Mucosa of rectum (tissue), 2 donors: ENCODE results near the gene KCNA1.
A peak's percentile ranks its signal among the peaks of the same experiment; 100 is the strongest.

Source experiments
- H3K27ac ChIP-seq, 2 donors: one replicate each; pipeline ENCODE4 v1.7.0; 2013; ENCODE audit warnings: inconsistent platforms in 2 of 2, low read depth in 2 of 2, low read length in 2 of 2
- H3K27me3 ChIP-seq, 2 donors: one replicate each; pipeline ENCODE4 v1.7.0; 2013; ENCODE audit warnings: low read length in 2 of 2; ENCODE audit not compliant: control insufficient read depth in 2 of 2, insufficient read depth in 2 of 2
- H3K36me3 ChIP-seq, 2 donors: one replicate each; pipeline ENCODE4 v1.7.0; 2013; ENCODE audit warnings: low read length in 2 of 2; ENCODE audit not compliant: control insufficient read depth in 2 of 2, insufficient read depth in 2 of 2
- H3K4me1 ChIP-seq, 2 donors: one replicate each; pipeline ENCODE4 v1.7.0; 2013; ENCODE audit warnings: low read length in 2 of 2, mild to moderate bottlenecking in 1 of 2; ENCODE audit not compliant: control insufficient read depth in 2 of 2, insufficient read depth in 2 of 2
- H3K4me3 ChIP-seq, 2 donors: one replicate each; pipeline ENCODE4 v1.7.0; 2013; ENCODE audit warnings: low read length in 2 of 2
- H3K9ac ChIP-seq, 2 donors: one replicate each; pipeline ENCODE4 v1.7.0; 2013; ENCODE audit warnings: low read length in 2 of 2, low read depth in 1 of 2, mild to moderate bottlenecking in 1 of 2
- H3K9me3 ChIP-seq, 2 donors: one replicate each; pipeline ENCODE4 v1.7.0; 2013; ENCODE audit warnings: low read length in 2 of 2; ENCODE audit not compliant: control insufficient read depth in 2 of 2
- donor health status: healthy.
- donor health status: Normal muscosa, but diverticular disease.

KCNA1 gene

GRCh38 chr12:4909734-4910501, at the start of gene KCNA1:
TSS of gene KCNA1 (plus strand) at chr12:4909905. CDS start at chr12:4911379, 1,474 bp downstream.
- Histone ChIP-seq H3K9ac (no peak within 1 kb of the TSS), H3K36me3 (no peaks in the 10 kb centered on the region), H3K4me1 (no peaks in the 10 kb centered on the region), H3K27ac (no peak within 1 kb of the TSS), H3K4me3 (peak within 1 kb of the TSS in 1 of 2 donors; percentile 66), H3K27me3 (peaks cover 36 to 64% of the 10 kb centered on the region in 2 donors), H3K9me3 (no peaks in the 10 kb centered on the region)

GRCh38 chr12:4860741-4861140, 49.0 kb upstream of the KCNA1 start:
- Histone ChIP-seq H3K36me3 (no peaks in the 10 kb centered on the region), H3K27ac (no peak overlapping the region), H3K9ac (no peak overlapping the region), H3K4me1 (peaks cover 0 to 8% of the 10 kb centered on the region in 2 donors), H3K4me3 (no peak overlapping the region), H3K9me3 (no peaks in the 10 kb centered on the region), H3K27me3 (peaks cover 17 to 26% of the 10 kb centered on the region in 2 donors)

GRCh38 chr12:4862809-4863208, 46.9 kb upstream of the KCNA1 start:
- H3K4me1 ChIP-seq = peaks cover 0 to 7% of the 10 kb centered on the region in 2 donors
- no peaks in the 10 kb centered on the region for H3K36me3 ChIP-seq
- no peaks in the 10 kb centered on the region for H3K9me3 ChIP-seq
- H3K27ac ChIP-seq = no peak overlapping the region
- H3K27me3 ChIP-seq = peaks cover 11 to 21% of the 10 kb centered on the region in 2 donors
- no peak overlapping the region for H3K4me3 ChIP-seq
- no peak overlapping the region for H3K9ac ChIP-seq

- H3K27ac ChIP-seq = no peak overlapping the region
- no peaks in the 10 kb centered on the region for H3K4me1 ChIP-seq
- H3K36me3 ChIP-seq = no peaks in the 10 kb centered on the region
- H3K9ac ChIP-seq = no peak overlapping the region
- no peaks in the 10 kb centered on the region for H3K9me3 ChIP-seq
- no peak overlapping the region for H3K4me3 ChIP-seq
- H3K27me3 ChIP-seq = peaks cover under 1 to 6% of the 10 kb centered on the region in 2 donors
Observed at GRCh38 chr12:4864575-4864974, 45.1 kb upstream of the KCNA1 start.

- no peak overlapping the region for H3K4me3 ChIP-seq
- no peaks in the 10 kb centered on the region for H3K4me1 ChIP-seq
- H3K9me3 ChIP-seq = no peaks in the 10 kb centered on the region
- H3K9ac ChIP-seq = no peak overlapping the region
- H3K36me3 ChIP-seq = no peaks in the 10 kb centered on the region
- H3K27me3 ChIP-seq = peaks cover 0 to 5% of the 10 kb centered on the region in 2 donors
- H3K27ac ChIP-seq = no peak overlapping the region
Observed at GRCh38 chr12:4865246-4865645, 44.5 kb upstream of the KCNA1 start.

- Histone ChIP-seq H3K9me3 (no peaks in the 10 kb centered on the region), H3K27ac (no peak overlapping the region), H3K9ac (no peak overlapping the region), H3K27me3 (peaks cover 0 to 5% of the 10 kb centered on the region in 2 donors), H3K4me1 (no peaks in the 10 kb centered on the region), H3K36me3 (no peaks in the 10 kb centered on the region), H3K4me3 (no peak overlapping the region)
Observed at GRCh38 chr12:4866299-4866698, 43.4 kb upstream of the KCNA1 start.

GRCh38 chr12:4867384-4867783, 42.3 kb upstream of the KCNA1 start:
- H3K27ac ChIP-seq = no peak overlapping the region
- no peaks in the 10 kb centered on the region for H3K36me3 ChIP-seq
- no peaks in the 10 kb centered on the region for H3K9me3 ChIP-seq
- peaks cover 0 to 5% of the 10 kb centered on the region in 2 donors for H3K27me3 ChIP-seq
- no peak overlapping the region for H3K9ac ChIP-seq
- H3K4me1 ChIP-seq = no peaks in the 10 kb centered on the region
- no peak overlapping the region for H3K4me3 ChIP-seq

GRCh38 chr12:4870423-4870822, 39.3 kb upstream of the KCNA1 start:
- H3K4me1 ChIP-seq = no peaks in the 10 kb centered on the region
- no peak overlapping the region for H3K27ac ChIP-seq
- H3K4me3 ChIP-seq = no peak overlapping the region
- no peaks in the 10 kb centered on the region for H3K36me3 ChIP-seq
- no peak overlapping the region for H3K9ac ChIP-seq
- no peaks in the 10 kb centered on the region for H3K27me3 ChIP-seq
- H3K9me3 ChIP-seq = no peaks in the 10 kb centered on the region

GRCh38 chr12:4871514-4871913, 38.2 kb upstream of the KCNA1 start:
- Histone ChIP-seq H3K9ac (no peak overlapping the region), H3K36me3 (no peaks in the 10 kb centered on the region), H3K4me1 (no peaks in the 10 kb centered on the region), H3K27ac (no peak overlapping the region), H3K9me3 (no peaks in the 10 kb centered on the region), H3K4me3 (no peak overlapping the region), H3K27me3 (no peaks in the 10 kb centered on the region)

GRCh38 chr12:4873947-4874346, 35.8 kb upstream of the KCNA1 start:
- H3K36me3 ChIP-seq = no peaks in the 10 kb centered on the region
- no peak overlapping the region for H3K27ac ChIP-seq
- H3K9ac ChIP-seq = no peak overlapping the region
- no peaks in the 10 kb centered on the region for H3K4me1 ChIP-seq
- H3K27me3 ChIP-seq = no peaks in the 10 kb centered on the region
- no peak overlapping the region for H3K4me3 ChIP-seq
- H3K9me3 ChIP-seq = no peaks in the 10 kb centered on the region
